T-helper 1 cell treated with Interleukin-12 subunit alpha and Interleukin-12 subunit beta and Interleukin-4 antibody, amounts not matched to agents 30 ng/mL and 1 ng/mL, for 36 hours (primary cell): ENCODE data around the gene GARS1. TPM values are rescaled to one million over a fixed set of nuclear protein-coding genes. Genes with fewer than 3 reads are reported as not detected.

Experiments
- intact Hi-C: fragments of 100-400 bp; cut with micrococcal nuclease; formaldehyde crosslinking; loops from one replicate; pipeline ENCODE4 v1.15.1; 2024
- total RNA-seq: library from RNA; stranded (reverse); gene quantifications from 2 replicates; pipeline ENCODE4 v1.2.3, GENCODE V29; 2022

GARS1 gene
- total RNA-seq, 1 donor from 2014 or later = 158 TPM

- intact Hi-C loops = no loop called here
Measured at GRCh38 chr7:30674420-30674819, 79.7 kb downstream of the GARS1 start.

GRCh38 chr7:30674876-30675275 lies 80.2 kb downstream of the GARS1 start:
- intact Hi-C loops = loop anchor here (1.0 kb wide), 1 partner anchor 13 kb away; no protein-coding TSS in a partner anchor

GRCh38 chr7:30678805-30679204 lies 84.1 kb downstream of the GARS1 start:
- intact Hi-C loops = no loop called here

GRCh38 chr7:30679664-30680063 lies 85.0 kb downstream of the GARS1 start:
- intact Hi-C loops = no loop called here

GRCh38 chr7:30681331-30681797 lies 86.7 kb downstream of the GARS1 start:
- intact Hi-C loops = no loop called here

- intact Hi-C loops = loop anchor here (1.0 kb wide), 1 partner anchor 58 kb away; no protein-coding TSS in a partner anchor
Measured at GRCh38 chr7:30681815-30682211, 87.1 kb downstream of the GARS1 start.

GRCh38 chr7:30682212-30683083 lies 87.8 kb downstream of the GARS1 start, which contains the start of gene CRHR2:
TSS of gene CRHR2 (minus strand) at chr7:30682456. CDS start at chr7:30682280, 176 bp downstream.
- intact Hi-C loops = loop anchor here (1.0 kb wide), 1 partner anchor 58 kb away; no protein-coding TSS in a partner anchor

GRCh38 chr7:30683306-30683705 lies 88.6 kb downstream of the GARS1 start:
- intact Hi-C loops = no loop called here

Other genes with a start within 250 kb of the GARS1 start
- 20.1 and 23.2 TPM in 2 replicates for gene NOD1, start 116.1 kb upstream of the GARS1 start, total RNA-seq
- 36.3 and 42.7 TPM in 2 replicates for gene GGCT, start 90.0 kb upstream of the GARS1 start, total RNA-seq
- not detected in 2 replicates for gene CRHR2, start 87.6 kb downstream of the GARS1 start, total RNA-seq
- 5.2 and 5.9 TPM in 2 replicates for gene INMT, start 157.3 kb downstream of the GARS1 start, total RNA-seq
- 0.66 and 0.78 TPM in 2 replicates for gene MINDY4, start 176.5 kb downstream of the GARS1 start, total RNA-seq